ENCODE data around the gene SNAP23.

The SNAP23 gene

GRCh38 chr15:42461261-42461660, 34.2 kb upstream of the SNAP23 start:
- Histone ChIP-seq H3K36me3 (replicated peaks; ENCODE audit: insufficient read depth, low read length) (no peaks in the 10 kb centered on the region; the same call in 1 of the 2 replicates), H3K4me2 (ENCODE audit: low read depth, low read length) (no peak overlapping the region), H2AFZ (ENCODE audit: low read length) (no peak overlapping the region), H3K27ac (ENCODE audit: low read length) (no peak overlapping the region), H3K9ac (ENCODE audit: low read length) (no peak overlapping the region), H3K79me2 (ENCODE audit: low read length) (peaks cover 7% of the 10 kb centered on the region; the same call in 1 of the 2 replicates), H3K9me3 (replicated peaks; ENCODE audit: insufficient read depth, low read length) (no peaks in the 10 kb centered on the region), H3F3A (ENCODE audit: insufficient read depth, low read length) (no peaks in the 10 kb centered on the region), H3K4me1 (ENCODE audit: low read length) (no peaks in the 10 kb centered on the region), H3K27me3 (replicated peaks; ENCODE audit: insufficient read depth, low read length) (no peaks in the 10 kb centered on the region), H3K4me3 (ENCODE audit: low read length) (no peak overlapping the region), H4K20me1 (ENCODE audit: insufficient read depth, low read length) (no peaks in the 10 kb centered on the region), H3K9me2 (replicated peaks; ENCODE audit: insufficient read depth, low read length) (no peaks in the 10 kb centered on the region)
- DNase-seq = no peak
- TF ChIP-seq EZH2phosphoT487 (IDR thresholded peaks at IDR 0.05; ENCODE audit: low read length) (no peak), CTCF (IDR thresholded peaks at IDR 0.05; ENCODE audit: low read length) (no peak), EZH2 (optimal IDR thresholded peaks at IDR 0.05; ENCODE audit: low read depth, low read length) (no peak)

- Histone ChIP-seq H3K9ac (ENCODE audit: low read length) (no peak overlapping the region), H3K4me1 (ENCODE audit: low read length) (no peaks in the 10 kb centered on the region), H3F3A (ENCODE audit: insufficient read depth, low read length) (no peaks in the 10 kb centered on the region), H3K79me2 (ENCODE audit: low read length) (peaks cover 7% of the 10 kb centered on the region; the same call in 1 of the 2 replicates), H3K4me2 (ENCODE audit: low read depth, low read length) (no peak overlapping the region), H3K9me3 (replicated peaks; ENCODE audit: insufficient read depth, low read length) (no peaks in the 10 kb centered on the region), H2AFZ (ENCODE audit: low read length) (no peak overlapping the region), H3K4me3 (ENCODE audit: low read length) (no peak overlapping the region), H4K20me1 (ENCODE audit: insufficient read depth, low read length) (no peaks in the 10 kb centered on the region), H3K9me2 (replicated peaks; ENCODE audit: insufficient read depth, low read length) (no peaks in the 10 kb centered on the region), H3K27me3 (replicated peaks; ENCODE audit: insufficient read depth, low read length) (no peaks in the 10 kb centered on the region), H3K36me3 (replicated peaks; ENCODE audit: insufficient read depth, low read length) (no peaks in the 10 kb centered on the region; the same call in 1 of the 2 replicates), H3K27ac (ENCODE audit: low read length) (no peak overlapping the region)
- TF ChIP-seq CTCF (IDR thresholded peaks at IDR 0.05; ENCODE audit: low read length) (no peak), EZH2 (optimal IDR thresholded peaks at IDR 0.05; ENCODE audit: low read depth, low read length) (no peak), EZH2phosphoT487 (IDR thresholded peaks at IDR 0.05; ENCODE audit: low read length) (no peak)
- no peak for DNase-seq
Measured at GRCh38 chr15:42465520-42466259, 29.7 kb upstream of the SNAP23 start.

- H3K9ac ChIP-seq (ENCODE audit: low read length) = no peak overlapping the region
- no peaks in the 10 kb centered on the region for H3K4me1 ChIP-seq (ENCODE audit: low read length)
- H3K36me3 ChIP-seq (replicated peaks; ENCODE audit: insufficient read depth, low read length) = no peaks in the 10 kb centered on the region; the same call in 1 of the 2 replicates
- H3K9me2 ChIP-seq (replicated peaks; ENCODE audit: insufficient read depth, low read length) = no peaks in the 10 kb centered on the region
- H3K27ac ChIP-seq (ENCODE audit: low read length) = no peak overlapping the region
- H3K4me3 ChIP-seq (ENCODE audit: low read length) = no peak overlapping the region
- no peak overlapping the region for H3K4me2 ChIP-seq (ENCODE audit: low read depth, low read length)
- no peaks in the 10 kb centered on the region for H4K20me1 ChIP-seq (ENCODE audit: insufficient read depth, low read length)
- H3F3A ChIP-seq (ENCODE audit: insufficient read depth, low read length) = peaks cover 5% of the 10 kb centered on the region; the same call in 1 of the 2 replicates
- no peak overlapping the region for H2AFZ ChIP-seq (ENCODE audit: low read length)
- H3K9me3 ChIP-seq (replicated peaks; ENCODE audit: insufficient read depth, low read length) = no peaks in the 10 kb centered on the region
- H3K27me3 ChIP-seq (replicated peaks; ENCODE audit: insufficient read depth, low read length) = no peaks in the 10 kb centered on the region
- no peak for DNase-seq
- TF ChIP-seq EZH2phosphoT487 (IDR thresholded peaks at IDR 0.05; ENCODE audit: low read length) (no peak), CTCF (IDR thresholded peaks at IDR 0.05; ENCODE audit: low read length) (no peak), EZH2 (optimal IDR thresholded peaks at IDR 0.05; ENCODE audit: low read depth, low read length) (no peak)
- peaks cover 13% of the 10 kb centered on the region for H3K79me2 ChIP-seq (ENCODE audit: low read length)
Measured at GRCh38 chr15:42471002-42471401, 24.4 kb upstream of the SNAP23 start.
